CD4-positive, alpha-beta memory T cell (primary cell): ENCODE measurements around the gene TEX28. TPM values are rescaled to one million over a fixed set of nuclear protein-coding genes. Genes with fewer than 3 reads are reported as not detected.
A peak's percentile ranks its signal among the peaks of the same experiment; 100 is the strongest.

Experiments used
- CTCF ChIA-PET: fragments of 350-600 bp; sonication (Branson Sonifier 250); formaldehyde crosslinking; loops from one replicate; lab custom pipeline; 2021; ENCODE audit warnings: inconsistent platforms; ENCODE audit not compliant: partially characterized antibody; lab: Charles Lee
- POLR2A ChIA-PET: fragments of 350-600 bp; sonication (Branson Sonifier 250); formaldehyde crosslinking; loops from one replicate; lab custom pipeline; 2021; ENCODE audit not compliant: partially characterized antibody; lab: Charles Lee
- DNase-seq, 5 donors: peaks; one replicate each; pipeline versions ENCODE4 v3.0.0 to v3.0.0-alpha.2; 2020 to 2022; ENCODE audit warnings: mixed read lengths in 1 of 5
- H3K27ac ChIP-seq: one replicate; pipeline ENCODE4 v1.7.0; 2013; ENCODE audit warnings: low read depth, low read length
- H3K27me3 ChIP-seq: 2 replicates; pipeline ENCODE4 v1.7.0; 2013; ENCODE audit warnings: mild to moderate bottlenecking, low read length, moderate library complexity; ENCODE audit not compliant: insufficient read depth
- H3K36me3 ChIP-seq: 2 replicates; pipeline ENCODE4 v1.7.0; 2013; ENCODE audit warnings: mild to moderate bottlenecking, low read length, moderate library complexity; ENCODE audit not compliant: insufficient read depth
- H3K4me1 ChIP-seq: 2 replicates; pipeline ENCODE4 v1.7.0; 2013; ENCODE audit warnings: mild to moderate bottlenecking, low read length, moderate library complexity; ENCODE audit not compliant: insufficient read depth
- H3K4me3 ChIP-seq, 2 donors: one replicate each; pipeline ENCODE4 v1.7.0; 2013; ENCODE audit warnings: low read length in 2 of 2, mild to moderate bottlenecking in 1 of 2
- H3K9me3 ChIP-seq, 2 donors: one replicate each; pipeline ENCODE4 v1.7.0; 2013; ENCODE audit warnings: low read length in 2 of 2, control low read depth in 1 of 2; ENCODE audit not compliant: control insufficient read depth in 1 of 2
- H3K27ac Mint-ChIP-seq, 7 donors: one replicate each; pipeline ENCODE4 v1.8.0; 2020 to 2021; ENCODE audit warnings: mixed read lengths in 7 of 7, mild to moderate bottlenecking in 6 of 7, inconsistent platforms in 3 of 7, moderate library complexity in 3 of 7
- H3K27me3 Mint-ChIP-seq, 2 donors: one replicate each; pipeline ENCODE4 v1.8.0; 2020 to 2021; ENCODE audit warnings: mixed read lengths in 2 of 2
- H3K36me3 Mint-ChIP-seq, 2 donors: one replicate each; pipeline ENCODE4 v1.8.0; 2020 to 2021; ENCODE audit warnings: mixed read lengths in 2 of 2, inconsistent platforms in 1 of 2, mild to moderate bottlenecking in 1 of 2
- H3K4me1 Mint-ChIP-seq, 4 donors: one replicate each; pipeline ENCODE4 v1.8.0; 2020 to 2021; ENCODE audit warnings: mixed read lengths in 4 of 4, mild to moderate bottlenecking in 1 of 4
- H3K4me3 Mint-ChIP-seq, 8 donors: one replicate each; pipeline ENCODE4 v1.8.0; 2020 to 2021; ENCODE audit warnings: mixed read lengths in 8 of 8, mild to moderate bottlenecking in 7 of 8, moderate library complexity in 6 of 8, inconsistent platforms in 3 of 8
- H3K9me3 Mint-ChIP-seq, 8 donors: one replicate each; pipeline ENCODE4 v1.8.0; 2020 to 2021; ENCODE audit warnings: mixed read lengths in 8 of 8, mild to moderate bottlenecking in 5 of 8, inconsistent platforms in 3 of 8, moderate library complexity in 1 of 8
- intact Hi-C: fragments of 100-400 bp; cut with micrococcal nuclease; formaldehyde crosslinking; loops from one replicate; pipeline ENCODE4 v1.15.1; 2023
- polyA plus RNA-seq, 2 donors: library from polyadenylated mRNA; unstranded; fragments of 300-500 nt; fragmentation: Illumina TruSeq; gene quantifications; one replicate each; pipeline ENCODE4 v1.2.3, GENCODE V29; 2021
- total RNA-seq, 2 experiments: library from RNA; stranded (reverse); gene quantifications; one replicate each; pipeline ENCODE4 v1.2.3, GENCODE V29; 2021

TEX28 gene
- total and polyA plus RNA-seq, 4 experiments from 2014 or later: not detected

GRCh38 chrX:154332561-154332960 lies 37.6 kb upstream of the TEX28 start:
- Histone ChIP-seq H3K27ac (no peak overlapping the region), H3K9me3 (no peaks in the 10 kb centered on the region), H3K4me3 (no peak overlapping the region), H3K36me3 (no peaks in the 10 kb centered on the region), H3K27me3 (no peaks in the 10 kb centered on the region), H3K4me1 (peaks cover 35% of the 10 kb centered on the region)
- DNase-seq: no peak
- no peak overlapping the region for H3K4me3 Mint-ChIP-seq
- no peaks in the 10 kb centered on the region for H3K27me3 Mint-ChIP-seq
- H3K4me1 Mint-ChIP-seq: peaks cover 20 to 46% (median 26%) of the 10 kb centered on the region in 4 donors
- CTCF ChIA-PET: interaction anchor here (1.7 kb wide), 1 partner anchor 24 kb away, joined by 6 read pairs; no protein-coding TSS in a partner anchor
- no peaks in the 10 kb centered on the region for H3K9me3 Mint-ChIP-seq
- no peaks in the 10 kb centered on the region for H3K36me3 Mint-ChIP-seq
- POLR2A ChIA-PET: no interaction called here
- intact Hi-C loops: no loop called here
- no peak overlapping the region for H3K27ac Mint-ChIP-seq

DNA sequence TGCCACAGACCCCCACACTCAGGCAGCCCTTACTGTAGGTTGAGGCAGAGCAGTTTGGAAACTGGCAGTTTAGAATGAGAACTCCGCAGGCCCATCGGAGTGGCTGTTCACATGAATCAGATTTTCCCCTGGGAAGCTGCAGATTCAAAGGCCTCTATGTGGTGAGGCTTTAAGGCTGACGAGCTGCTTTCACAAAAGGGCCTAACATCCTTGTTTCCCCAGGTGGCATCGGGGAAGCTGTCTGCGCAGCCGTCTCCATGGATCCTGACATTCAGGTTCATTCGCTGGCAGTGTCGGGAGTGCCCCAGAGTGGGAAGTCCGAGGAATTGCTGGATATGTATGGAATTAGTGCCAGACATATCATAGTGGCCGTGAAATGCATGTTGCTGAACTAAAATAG lies 34.4 kb upstream of the TEX28 start:
- no peak overlapping the region for H3K4me3 Mint-ChIP-seq
- POLR2A ChIA-PET: no interaction called here

DNA sequence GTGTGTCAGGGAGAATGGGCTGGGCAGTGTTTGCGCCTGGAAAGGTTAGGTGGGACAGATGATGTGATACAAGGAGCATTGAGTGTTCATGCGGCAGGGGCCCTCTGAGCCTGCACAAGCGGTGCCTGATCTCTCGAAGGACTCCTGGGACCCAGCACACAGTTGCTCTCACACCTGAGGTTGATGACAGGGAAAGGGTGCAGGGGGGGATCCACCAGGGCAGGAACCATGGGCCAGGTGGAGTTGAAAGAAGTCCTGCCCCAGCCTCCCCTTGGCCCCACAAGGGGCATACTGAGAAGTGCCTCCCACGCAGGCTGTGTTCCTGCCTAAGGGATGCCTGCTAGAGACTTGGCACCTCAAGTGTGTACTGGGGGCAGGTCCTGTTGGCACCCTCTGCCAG lies 33.7 kb upstream of the TEX28 start:
- H3K9me3 ChIP-seq: no peaks in the 10 kb centered on the region
- Mint-ChIP-seq H3K27me3 (no peaks in the 10 kb centered on the region), H3K9me3 (no peaks in the 10 kb centered on the region), H3K36me3 (no peaks in the 10 kb centered on the region), H3K4me1 (peaks cover 24 to 53% (median 38%) of the 10 kb centered on the region in 4 donors), H3K27ac (peak overlapping the region; percentile 70 to 93 (median 83)), H3K4me3 (peak overlapping the region in 5 of 8 donors; percentile 8 to 44 (median 30))
- no peak for DNase-seq
- H3K4me3 ChIP-seq: no peak overlapping the region
- ChIA-PET POLR2A (interaction anchor here (2.1 kb wide), 1 partner anchor 42 kb away, joined by 14 read pairs; no protein-coding TSS in a partner anchor), CTCF (interaction anchor here (3.2 kb wide), 1 partner anchor 45 kb away, joined by 12 read pairs; the partner anchor contains the start of gene FLNA)
- no peak overlapping the region for H3K27ac ChIP-seq
- intact Hi-C loops: no loop called here
- H3K36me3 ChIP-seq: no peaks in the 10 kb centered on the region
- peaks cover 51% of the 10 kb centered on the region for H3K4me1 ChIP-seq
- no peaks in the 10 kb centered on the region for H3K27me3 ChIP-seq

More for the DNA sequence above, 34.4 kb upstream of the TEX28 start:
- Mint-ChIP-seq H3K36me3 (no peaks in the 10 kb centered on the region), H3K27me3 (no peaks in the 10 kb centered on the region), H3K4me1 (peaks cover 31 to 59% (median 43%) of the 10 kb centered on the region in 4 donors), H3K9me3 (no peaks in the 10 kb centered on the region), H3K27ac (peak overlapping the region in 2 of 7 donors; percentile 41 to 86)
- no peak overlapping the region for H3K27ac ChIP-seq
- no peak for DNase-seq
- no peaks in the 10 kb centered on the region for H3K27me3 ChIP-seq
- H3K9me3 ChIP-seq: no peaks in the 10 kb centered on the region
- no peak overlapping the region for H3K4me3 ChIP-seq
- intact Hi-C loops: no loop called here
- peaks cover 58% of the 10 kb centered on the region for H3K4me1 ChIP-seq
- CTCF ChIA-PET: interaction anchor here (1.0 to 3.2 kb wide), 3 partner anchors 12 to 44 kb away, joined by 3 to 15 read pairs (median 12); partner anchors contain the start of gene FLNA
- H3K36me3 ChIP-seq: no peaks in the 10 kb centered on the region

- Histone ChIP-seq H3K27me3 (no peaks in the 10 kb centered on the region), H3K4me1 (peaks cover 49% of the 10 kb centered on the region), H3K9me3 (no peaks in the 10 kb centered on the region), H3K36me3 (no peaks in the 10 kb centered on the region), H3K27ac (peak overlapping the region; percentile 26), H3K4me3 (peak overlapping the region; percentile 23 to 37)
- ChIA-PET CTCF (interaction anchor here (1.0 to 3.2 kb wide), 7 partner anchors 9 to 192 kb away, joined by 3 to 15 read pairs (median 5); partner anchors contain the start of gene FLNA), POLR2A (interaction anchor here (0.6 to 3.5 kb wide), 17 partner anchors 10 to 361 kb away, joined by 3 to 19 read pairs (median 5); partner anchors contain the start of genes RPL10 and TAFAZZIN)
- intact Hi-C loops: no loop called here
- peak overlapping the region; percentile 65 to 87 (median 74) for H3K4me3 Mint-ChIP-seq
- H3K9me3 Mint-ChIP-seq: no peaks in the 10 kb centered on the region
- H3K36me3 Mint-ChIP-seq: no peaks in the 10 kb centered on the region
- H3K27ac Mint-ChIP-seq: peak overlapping the region; percentile 81 to 97 (median 90)
- peak; percentile 60 to 68 (median 63) for DNase-seq
- no peaks in the 10 kb centered on the region for H3K27me3 Mint-ChIP-seq
- H3K4me1 Mint-ChIP-seq: peaks cover 24 to 50% (median 35%) of the 10 kb centered on the region in 4 donors
These were observed 32.3 kb upstream of the TEX28 start for GRCh38 chrX:154327038-154327820.

DNA sequence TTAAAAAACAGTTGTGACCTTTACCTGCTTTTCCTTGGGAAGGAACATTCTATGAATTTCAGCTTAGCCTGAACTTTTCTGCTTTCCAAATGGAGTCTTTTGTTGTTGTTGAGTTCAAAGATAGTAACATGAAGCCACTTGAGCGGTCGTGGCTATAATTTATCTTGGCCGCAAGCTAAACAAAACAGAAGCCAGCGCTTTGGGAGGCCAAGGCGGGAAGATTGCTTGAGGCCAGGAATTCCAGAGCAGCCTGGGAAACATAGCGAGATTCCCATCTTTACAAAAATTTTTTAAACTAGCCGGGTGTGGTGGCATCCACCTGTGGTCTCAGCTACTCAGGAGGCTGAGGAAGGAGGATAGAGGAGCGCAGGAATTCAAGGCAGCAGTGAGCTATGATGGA lies 30.6 kb upstream of the TEX28 start:
- H3K27ac Mint-ChIP-seq: peak overlapping the region in 6 of 7 donors; percentile 24 to 97 (median 77)
- H3K36me3 Mint-ChIP-seq: no peaks in the 10 kb centered on the region
- H3K4me3 Mint-ChIP-seq: no peak overlapping the region
- ChIA-PET CTCF (interaction anchor here (1.1 to 1.5 kb wide), 2 partner anchors 17 to 51 kb away, joined by 3 read pairs; no protein-coding TSS in a partner anchor), POLR2A (interaction anchor here (2.2 to 3.5 kb wide), 2 partner anchors 9 to 72 kb away, joined by 16 to 19 read pairs; partner anchors contain the start of gene RPL10)
- H3K9me3 Mint-ChIP-seq: no peaks in the 10 kb centered on the region
- no peak for DNase-seq
- Histone ChIP-seq H3K27ac (peak overlapping the region; percentile 26), H3K36me3 (no peaks in the 10 kb centered on the region), H3K4me3 (no peak overlapping the region), H3K9me3 (no peaks in the 10 kb centered on the region), H3K4me1 (peaks cover 60% of the 10 kb centered on the region), H3K27me3 (no peaks in the 10 kb centered on the region)
- no peaks in the 10 kb centered on the region for H3K27me3 Mint-ChIP-seq
- H3K4me1 Mint-ChIP-seq: peaks cover 34 to 62% (median 46%) of the 10 kb centered on the region in 4 donors
- intact Hi-C loops: no loop called here

DNA sequence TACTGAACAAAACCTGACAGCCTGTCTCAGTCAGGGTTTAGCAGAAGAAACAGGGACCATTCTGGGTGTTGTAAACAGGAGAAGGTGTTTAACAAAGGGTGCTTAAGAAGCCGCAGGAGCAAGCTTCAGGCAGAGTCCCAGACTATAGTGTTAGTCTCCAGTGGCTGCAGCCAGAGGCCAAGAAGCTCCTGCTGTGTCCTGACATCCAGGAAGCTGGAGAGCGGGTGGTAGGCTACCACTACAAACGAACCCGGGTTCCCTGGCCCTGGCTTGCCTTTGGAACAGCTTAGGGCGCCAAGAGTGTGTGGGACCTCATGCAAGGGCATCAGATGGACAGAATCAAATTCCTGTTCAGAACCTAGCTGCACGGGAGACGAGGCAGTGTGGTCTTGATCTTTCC lies 28.6 kb upstream of the TEX28 start:
- Histone ChIP-seq H3K4me3 (no peak overlapping the region), H3K27me3 (no peaks in the 10 kb centered on the region), H3K36me3 (no peaks in the 10 kb centered on the region), H3K27ac (no peak overlapping the region), H3K9me3 (no peaks in the 10 kb centered on the region), H3K4me1 (peaks cover 48% of the 10 kb centered on the region)
- Mint-ChIP-seq H3K27ac (peak overlapping the region in 2 of 7 donors; percentile 2 to 4), H3K27me3 (no peaks in the 10 kb centered on the region), H3K4me1 (peaks cover 33 to 55% (median 44%) of the 10 kb centered on the region in 4 donors), H3K9me3 (peaks cover 0 to 2% (median 0%) of the 10 kb centered on the region in 8 donors), H3K4me3 (no peak overlapping the region), H3K36me3 (no peaks in the 10 kb centered on the region)
- POLR2A ChIA-PET: no interaction called here
- no peak for DNase-seq
- intact Hi-C loops: no loop called here
- CTCF ChIA-PET: no interaction called here

- H3K27me3 Mint-ChIP-seq: no peaks in the 10 kb centered on the region
- Histone ChIP-seq H3K4me1 (peaks cover 42% of the 10 kb centered on the region), H3K27me3 (no peaks in the 10 kb centered on the region), H3K4me3 (no peak overlapping the region), H3K9me3 (no peaks in the 10 kb centered on the region), H3K27ac (no peak overlapping the region), H3K36me3 (no peaks in the 10 kb centered on the region)
- H3K4me1 Mint-ChIP-seq: peaks cover 30 to 50% (median 41%) of the 10 kb centered on the region in 4 donors
- no peak overlapping the region for H3K27ac Mint-ChIP-seq
- H3K4me3 Mint-ChIP-seq: no peak overlapping the region
- intact Hi-C loops: no loop called here
- no peak for DNase-seq
- peaks cover 0 to 2% (median 0%) of the 10 kb centered on the region in 8 donors for H3K9me3 Mint-ChIP-seq
- POLR2A ChIA-PET: no interaction called here
- CTCF ChIA-PET: interaction anchor here (0.9 to 1.3 kb wide), 2 partner anchors 9 to 50 kb away, joined by 4 read pairs; no protein-coding TSS in a partner anchor
- H3K36me3 Mint-ChIP-seq: no peaks in the 10 kb centered on the region
These were observed 28.0 kb upstream of the TEX28 start for GRCh38 chrX:154322890-154323289.
